NCI-H2227 (cell line): Measurements from ENCODE around the gene CNGB1.
A peak's percentile ranks its signal among the peaks of the same experiment; 100 is the strongest.
"Not testable (repeated sequence)": the region's sequence is repeated elsewhere in the genome, so short reads cannot be mapped to it uniquely, and the experiment has no call there.

Source experiments
- DNase-seq: peaks from one replicate; lab custom pipeline; 2025; ENCODE audit not compliant: unreplicated experiment; lab: John Stamatoyannopoulos, UW

The CNGB1 gene

GRCh38 chr16:57970970-57971369 lies at the start of gene CNGB1:
Gene CNGB1, minus strand, starts transcription at chr16:57971128. Its CDS starts 3,842 bp downstream, at chr16:57967286.
- DNase-seq: peak; percentile 5

- DNase-seq: no peak
These were observed 49.1 kb upstream of the CNGB1 start for GRCh38 chr16:58019866-58020538.

- no peak for DNase-seq
These were observed 47.9 kb upstream of the CNGB1 start for GRCh38 chr16:58018803-58019202.

GRCh38 chr16:58016840-58017446 lies 46.0 kb upstream of the CNGB1 start:
- DNase-seq: no peak

GRCh38 chr16:58013201-58013956 lies 42.5 kb upstream of the CNGB1 start:
- no peak for DNase-seq

- no peak for DNase-seq
These were observed 41.6 kb upstream of the CNGB1 start for GRCh38 chr16:58012481-58012880.

- DNase-seq: no peak
These were observed 40.7 kb upstream of the CNGB1 start for GRCh38 chr16:58011652-58012051.

- DNase-seq: no peak
These were observed 40.0 kb upstream of the CNGB1 start for GRCh38 chr16:58010886-58011285.

- DNase-seq: no peak
These were observed 39.0 kb upstream of the CNGB1 start for GRCh38 chr16:58009856-58010416.

GRCh38 chr16:58004736-58005135 lies 33.8 kb upstream of the CNGB1 start:
- not testable (repeated sequence) for DNase-seq

GRCh38 chr16:58002936-58003335 lies 32.0 kb upstream of the CNGB1 start:
- no peak for DNase-seq

- no peak for DNase-seq
These were observed 31.5 kb upstream of the CNGB1 start for GRCh38 chr16:58002416-58002800.

GRCh38 chr16:58001781-58002415 lies 31.0 kb upstream of the CNGB1 start:
- DNase-seq: no peak

GRCh38 chr16:58000706-58001676 lies 30.1 kb upstream of the CNGB1 start, which contains the start of gene USB1:
Gene USB1, plus strand, starts transcription at chr16:58001407. Its CDS starts 77 bp downstream, at chr16:58001484.
- peak; percentile 90 for DNase-seq

- peak; percentile 49 for DNase-seq
These were observed 29.2 kb upstream of the CNGB1 start, which contains the start of gene ZNF319 for GRCh38 chr16:57999971-58000705. Gene ZNF319, minus strand, starts transcription at chr16:58000672. Its CDS starts 2,407 bp downstream, at chr16:57998265.

GRCh38 chr16:57999366-57999970 lies 28.5 kb upstream of the CNGB1 start:
- DNase-seq: no peak

- DNase-seq: no peak
These were observed 28.1 kb upstream of the CNGB1 start for GRCh38 chr16:57998992-57999365.

GRCh38 chr16:57998486-57998885 lies 27.6 kb upstream of the CNGB1 start:
- DNase-seq: no peak
